ENCODE results near the gene UBE3D.
"Not testable (repeated sequence)": the region's sequence is repeated elsewhere in the genome, so short reads cannot be mapped to it uniquely, and the experiment has no call there.

UBE3D gene

DNA sequence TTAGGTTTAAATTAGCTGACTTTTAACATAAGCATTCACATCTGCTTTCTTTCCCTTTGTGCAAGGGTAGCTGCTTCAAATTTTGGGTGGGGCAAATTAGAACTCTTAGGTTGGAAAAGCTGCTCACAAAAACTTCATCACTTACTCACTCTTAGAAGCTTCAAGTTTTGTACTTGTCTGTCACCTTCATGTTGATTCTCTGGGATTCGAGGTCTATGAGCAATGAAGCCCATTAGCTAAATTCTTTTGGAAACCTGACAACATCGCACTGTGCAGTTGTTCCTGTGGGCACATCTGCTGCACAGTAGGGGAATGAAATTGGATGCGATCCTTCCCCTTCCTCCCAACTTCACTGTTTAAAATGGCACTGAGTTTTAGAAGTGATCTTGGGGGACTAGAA is 156.1 kb downstream of the UBE3D start:
- no peak for DNase-seq

DNA sequence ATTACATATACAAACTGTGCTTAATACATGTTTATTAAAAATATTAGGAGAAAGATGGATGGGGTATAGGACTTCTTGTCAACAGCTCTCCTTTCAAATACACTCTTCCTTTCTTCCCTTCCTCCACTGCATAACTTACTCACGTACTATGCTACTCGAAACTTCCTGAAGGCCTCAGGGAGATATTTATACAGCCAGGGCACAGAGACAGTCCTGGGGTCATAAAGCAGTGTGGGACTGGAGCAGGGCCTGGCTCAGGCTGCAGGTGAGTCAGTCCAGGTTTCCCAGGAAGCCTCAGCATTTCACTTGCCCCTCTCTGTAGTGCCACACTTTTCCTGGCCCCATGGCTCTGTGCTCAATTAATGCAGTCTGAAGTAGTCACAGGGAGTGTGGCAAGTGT is 157.0 kb downstream of the UBE3D start:
- no peak for DNase-seq

DNA sequence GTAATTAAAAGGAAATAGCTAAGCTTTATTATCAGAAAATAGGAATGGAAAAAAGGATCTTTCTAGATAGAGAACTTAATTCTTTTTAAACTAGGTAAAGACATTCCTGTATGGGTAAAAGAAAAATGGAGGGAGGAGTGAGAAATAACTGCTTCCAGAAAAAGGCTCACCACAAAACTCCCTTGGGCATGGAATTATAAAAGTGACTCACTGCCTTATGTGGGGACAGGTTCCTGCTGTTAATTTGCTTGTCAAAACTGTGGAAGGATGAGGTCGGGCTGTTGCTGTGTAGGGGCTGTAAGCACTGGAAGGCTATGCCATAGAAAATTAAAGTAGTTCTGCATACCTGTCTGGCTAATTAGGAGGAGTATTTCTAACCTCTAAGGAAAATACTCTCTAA is 158.7 kb downstream of the UBE3D start:
- no peak for DNase-seq

DNA sequence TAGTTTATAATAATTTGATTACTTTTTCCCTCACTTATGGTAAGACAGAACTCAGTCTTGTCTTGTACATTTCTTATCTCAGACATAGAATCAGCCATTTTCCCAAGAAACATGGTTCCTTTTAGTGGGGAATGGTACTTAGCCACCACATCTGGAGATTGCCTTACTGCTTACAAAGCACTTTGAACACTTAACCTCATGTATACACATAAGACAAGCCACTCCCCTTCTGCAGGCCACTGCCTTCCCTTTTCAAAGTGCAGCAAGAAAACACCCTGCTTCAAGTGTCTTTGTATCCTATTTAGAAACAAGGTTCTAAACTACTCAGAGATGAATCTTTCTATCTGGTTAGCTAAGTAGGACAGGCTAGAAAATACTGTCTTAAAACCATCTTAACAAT is 159.2 kb downstream of the UBE3D start:
- no peak for DNase-seq

DNA sequence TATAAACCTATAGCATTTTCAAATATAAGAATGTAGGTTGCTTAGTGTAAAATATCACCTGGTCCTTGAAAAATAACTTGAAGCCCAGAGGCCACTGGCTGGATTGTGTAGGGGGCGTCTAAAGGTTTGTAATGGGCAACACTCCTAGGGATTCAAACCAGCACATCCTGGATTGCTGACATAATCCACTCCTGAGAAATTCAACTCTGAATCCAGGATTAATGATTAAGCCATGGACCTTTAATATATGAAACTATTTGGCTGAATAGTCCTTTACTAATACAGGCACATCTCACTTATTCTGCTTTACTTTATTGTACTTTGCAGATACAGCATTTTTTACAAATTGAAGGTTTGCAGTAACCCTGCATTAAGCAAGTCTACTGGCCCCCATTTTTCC is 160.8 kb downstream of the UBE3D start:
- DNase-seq = no peak

DNA sequence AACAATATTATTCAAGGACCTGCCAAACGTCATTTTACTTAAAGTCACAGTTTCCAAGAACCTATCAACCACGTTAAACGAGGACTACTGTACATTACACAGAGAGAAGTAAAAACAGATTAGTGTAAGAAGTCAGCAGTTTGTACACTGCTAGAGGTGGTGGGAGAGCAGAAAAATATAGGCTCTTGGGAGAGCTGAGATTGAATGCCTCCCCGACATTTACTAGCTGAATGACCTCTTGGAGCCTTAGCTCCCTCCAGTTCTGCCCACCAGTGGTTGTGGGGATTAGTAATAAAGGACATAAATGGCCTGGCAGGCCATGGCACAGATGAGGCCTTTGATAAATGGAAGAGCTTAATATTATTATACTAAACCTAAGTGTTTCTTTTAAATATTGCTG is 161.4 kb downstream of the UBE3D start:
- DNase-seq = no peak

DNA sequence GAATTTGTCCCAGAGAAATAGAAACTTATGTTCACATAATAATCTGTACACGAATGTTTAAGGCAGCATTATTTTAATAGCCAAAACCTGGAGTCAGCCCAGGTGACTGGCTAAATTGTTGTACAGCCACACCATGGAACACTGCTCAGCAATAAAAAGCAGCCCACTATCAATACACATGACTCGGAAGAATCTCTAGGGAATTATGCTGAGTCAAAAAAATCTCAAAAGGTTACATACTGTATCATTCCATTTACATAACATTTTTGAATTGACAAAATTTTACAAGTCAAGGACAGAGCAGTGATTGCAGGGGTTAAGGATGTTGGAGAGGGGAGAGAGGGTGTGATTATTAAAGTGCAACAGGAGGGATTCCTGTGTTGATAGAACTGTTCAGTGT is 163.4 kb downstream of the UBE3D start:
- no peak for DNase-seq

DNA sequence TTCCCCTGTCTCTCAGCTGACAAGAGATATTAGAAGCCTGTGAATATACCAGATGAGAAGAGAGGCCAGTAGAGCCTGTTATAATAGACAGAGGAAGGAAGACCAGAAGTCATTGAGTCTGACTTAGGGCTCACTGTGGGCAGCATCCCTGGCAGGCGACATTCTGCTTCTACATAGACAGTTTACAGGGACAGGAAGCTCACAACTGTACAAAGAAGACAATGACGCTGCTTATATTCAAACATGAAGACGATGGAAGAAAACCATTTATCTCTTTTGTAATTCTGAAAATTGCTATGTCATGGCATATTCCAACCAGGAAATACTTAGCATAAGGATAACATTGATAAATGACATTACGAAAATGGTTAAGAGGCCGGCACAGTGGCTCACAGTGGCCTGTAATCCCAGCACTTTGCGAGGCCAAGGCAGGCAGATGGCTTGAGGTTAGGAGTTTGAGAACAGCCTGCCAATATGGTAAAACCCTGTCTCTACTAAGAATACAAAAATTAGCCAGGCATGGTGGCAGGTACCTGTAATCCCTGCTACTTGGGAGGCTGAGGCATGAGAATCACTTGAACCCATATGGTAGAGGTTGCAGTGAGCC is 170.9 kb downstream of the UBE3D start:
- no peak for DNase-seq

DNA sequence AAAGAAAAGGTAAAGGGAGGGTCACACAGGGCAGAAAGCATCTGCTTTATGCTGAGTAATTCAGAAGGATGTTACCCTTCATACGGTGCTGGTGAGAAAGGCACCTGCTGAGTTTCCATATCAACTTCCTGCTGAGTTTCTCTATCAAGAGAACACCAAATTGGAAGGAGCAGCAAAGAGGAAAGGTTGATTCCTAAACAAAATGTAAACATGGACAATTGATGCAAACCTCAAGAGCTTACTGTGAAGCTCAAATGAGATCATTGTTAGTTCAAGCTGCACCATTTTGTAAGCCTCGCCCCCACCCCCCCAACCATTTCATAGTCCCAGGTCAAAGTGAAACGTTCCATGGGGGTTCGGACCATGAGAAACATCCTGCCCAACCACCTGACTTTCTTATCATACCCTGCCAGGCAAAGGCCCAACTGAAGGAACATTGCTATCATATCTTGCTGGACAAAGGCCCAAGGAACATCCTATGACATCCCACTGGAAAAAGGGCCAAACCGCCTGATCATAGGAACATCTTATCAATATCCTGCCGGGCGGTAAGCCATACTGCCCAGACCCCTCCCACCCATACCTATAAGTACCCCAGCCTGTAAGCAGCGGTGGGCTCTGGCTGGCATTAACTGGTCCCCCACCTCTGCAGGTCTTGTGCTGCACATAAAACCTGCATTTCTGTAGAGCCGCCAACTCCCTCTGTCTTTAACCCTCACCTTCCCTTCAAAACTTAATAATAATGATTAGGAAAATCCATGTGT is 171.6 kb downstream of the UBE3D start:
- no peak for DNase-seq

DNA sequence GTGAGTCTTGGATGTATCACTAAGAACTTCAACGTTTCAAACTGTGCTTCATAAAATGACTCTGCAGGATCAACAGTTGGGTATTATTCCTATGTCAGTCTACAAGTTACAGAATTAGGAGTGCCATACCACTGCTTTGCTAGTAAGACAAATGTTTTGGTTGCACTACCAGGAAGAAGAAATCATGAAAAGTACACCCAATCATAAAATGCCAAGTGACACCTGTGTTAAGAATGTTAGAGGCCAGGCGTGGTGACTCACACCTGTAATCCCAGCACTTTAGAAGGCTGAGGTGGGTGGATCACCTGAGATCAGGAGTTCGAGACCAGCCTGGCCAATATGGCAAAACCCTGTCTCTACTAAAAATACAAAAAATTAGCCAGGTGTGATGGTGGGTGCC is 174.1 kb downstream of the UBE3D start:
- DNase-seq = not testable (repeated sequence)

DNA sequence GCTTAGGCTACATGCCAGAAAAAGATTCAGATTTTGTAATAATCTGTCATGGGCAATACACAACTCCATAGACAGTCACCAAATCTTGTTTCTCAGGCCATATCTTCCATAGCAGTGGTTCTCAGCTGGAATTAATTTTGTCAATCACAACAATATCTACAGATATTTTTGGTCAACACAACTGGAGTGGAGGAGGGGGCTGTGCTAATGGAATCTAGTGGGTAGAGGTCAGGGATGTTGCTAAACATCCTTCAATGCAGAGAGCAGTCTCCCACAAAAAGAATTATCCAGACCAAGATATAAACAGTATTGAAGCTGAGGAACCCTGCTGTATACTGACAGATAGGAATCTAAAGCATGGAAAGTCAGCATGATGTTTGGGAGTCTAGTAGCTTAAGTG is 174.6 kb downstream of the UBE3D start:
- no peak for DNase-seq

DNA sequence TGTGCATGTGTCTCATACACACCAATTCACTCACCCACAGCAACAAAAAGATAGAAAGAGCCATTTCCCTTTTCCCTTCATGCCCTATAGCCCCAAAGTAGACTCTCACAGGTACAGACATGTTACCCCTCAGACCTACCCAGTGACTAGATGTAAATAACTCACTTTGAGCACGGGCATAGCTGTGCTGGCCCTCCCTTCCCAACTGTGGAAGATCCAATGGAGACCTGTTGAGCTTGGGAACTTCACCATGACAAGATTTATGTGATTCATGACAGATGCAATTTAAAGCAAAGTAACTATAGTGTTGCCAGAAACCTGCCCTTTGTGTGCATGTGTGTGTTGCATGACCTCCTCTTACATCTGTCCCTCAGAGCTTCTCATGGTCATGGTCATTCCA is 175.4 kb downstream of the UBE3D start:
- no peak for DNase-seq

DNA sequence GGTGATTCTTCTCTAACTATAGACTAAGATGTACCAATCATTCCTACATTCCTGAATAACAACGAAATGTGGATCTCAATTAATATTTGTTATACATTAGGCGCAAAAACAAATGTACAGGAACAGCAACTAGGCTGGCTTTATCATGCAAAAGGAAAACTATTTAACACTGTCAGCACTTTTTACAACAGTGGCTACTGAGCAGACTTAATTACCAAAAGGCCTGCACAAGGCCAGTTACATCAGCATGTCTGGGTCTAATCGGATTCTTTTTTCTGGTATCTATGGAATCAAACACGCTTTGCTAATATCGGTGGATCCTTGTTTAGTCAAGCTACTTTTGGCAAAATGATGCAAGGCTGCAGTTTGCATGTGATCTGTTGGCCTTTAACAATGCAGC is 176.5 kb downstream of the UBE3D start:
- no peak for DNase-seq

DNA sequence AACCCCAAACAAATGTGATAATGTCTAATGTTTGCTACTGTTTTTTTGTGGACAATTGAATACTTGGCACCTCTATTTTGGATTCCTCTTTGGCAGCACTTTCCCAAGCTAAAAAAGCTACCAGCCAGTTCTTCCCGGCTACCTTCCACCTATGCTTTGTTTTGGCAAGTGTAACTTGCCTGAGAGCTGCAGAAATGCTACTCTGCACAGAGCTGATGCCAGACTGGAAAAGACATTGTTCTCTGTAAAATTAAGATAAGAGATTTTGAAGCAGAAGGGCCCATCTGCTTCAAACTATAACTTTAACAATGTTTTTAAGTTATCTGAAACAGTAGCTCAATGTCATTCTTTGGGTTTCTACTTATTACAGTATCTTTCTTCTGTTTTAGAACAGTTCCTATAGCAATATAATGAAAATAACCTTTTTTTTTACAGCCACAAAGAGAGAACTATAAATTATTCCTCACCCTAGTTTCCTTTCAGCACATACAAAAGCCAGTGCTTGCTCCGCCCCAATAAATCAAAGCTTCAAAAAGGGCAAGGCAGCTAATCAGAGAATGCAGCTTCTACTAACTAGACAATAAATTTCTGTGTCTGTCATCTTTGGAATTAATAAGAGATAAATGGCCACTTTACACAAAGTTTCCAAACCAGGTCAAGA is 183.1 kb downstream of the UBE3D start:
- no peak for DNase-seq

DNA sequence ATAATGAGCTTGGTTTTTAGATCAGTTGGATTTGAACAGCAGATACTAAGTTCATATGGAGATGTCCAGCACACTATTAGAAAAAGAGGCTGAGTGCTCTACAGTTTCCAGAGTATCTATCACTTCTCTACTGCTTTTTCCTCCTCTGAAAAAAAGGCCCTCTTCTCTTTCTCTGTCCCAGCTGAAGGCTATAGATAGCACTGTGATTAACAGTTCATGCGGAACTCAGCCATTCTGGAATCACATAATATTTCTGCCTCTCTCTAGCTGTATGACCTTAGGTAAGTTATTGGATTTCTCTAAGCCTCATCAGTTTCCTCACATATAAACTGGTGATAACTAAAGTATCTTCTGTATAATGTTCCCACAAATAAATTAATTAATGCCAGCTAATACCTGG is 184.1 kb downstream of the UBE3D start:
- no peak for DNase-seq

DNA sequence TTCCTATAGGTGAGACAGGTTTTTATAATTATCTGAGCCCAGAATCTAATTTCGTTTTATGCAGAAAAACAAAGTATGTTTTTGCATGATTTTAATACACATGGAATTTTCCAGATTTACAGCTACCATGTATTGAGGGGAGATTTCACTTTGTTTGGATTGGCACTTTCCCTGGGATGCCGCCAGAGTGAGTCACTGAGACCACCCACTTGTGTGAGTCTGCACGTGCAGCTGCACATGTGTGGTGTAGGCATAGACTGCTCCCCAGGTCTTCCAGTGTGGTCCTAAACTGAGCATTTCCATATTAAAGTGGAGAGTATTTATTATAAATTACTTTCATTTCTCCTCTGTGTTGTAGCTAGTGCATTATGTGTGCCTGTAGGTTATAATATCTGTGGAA is 186.8 kb downstream of the UBE3D start:
- DNase-seq = no peak

DNA sequence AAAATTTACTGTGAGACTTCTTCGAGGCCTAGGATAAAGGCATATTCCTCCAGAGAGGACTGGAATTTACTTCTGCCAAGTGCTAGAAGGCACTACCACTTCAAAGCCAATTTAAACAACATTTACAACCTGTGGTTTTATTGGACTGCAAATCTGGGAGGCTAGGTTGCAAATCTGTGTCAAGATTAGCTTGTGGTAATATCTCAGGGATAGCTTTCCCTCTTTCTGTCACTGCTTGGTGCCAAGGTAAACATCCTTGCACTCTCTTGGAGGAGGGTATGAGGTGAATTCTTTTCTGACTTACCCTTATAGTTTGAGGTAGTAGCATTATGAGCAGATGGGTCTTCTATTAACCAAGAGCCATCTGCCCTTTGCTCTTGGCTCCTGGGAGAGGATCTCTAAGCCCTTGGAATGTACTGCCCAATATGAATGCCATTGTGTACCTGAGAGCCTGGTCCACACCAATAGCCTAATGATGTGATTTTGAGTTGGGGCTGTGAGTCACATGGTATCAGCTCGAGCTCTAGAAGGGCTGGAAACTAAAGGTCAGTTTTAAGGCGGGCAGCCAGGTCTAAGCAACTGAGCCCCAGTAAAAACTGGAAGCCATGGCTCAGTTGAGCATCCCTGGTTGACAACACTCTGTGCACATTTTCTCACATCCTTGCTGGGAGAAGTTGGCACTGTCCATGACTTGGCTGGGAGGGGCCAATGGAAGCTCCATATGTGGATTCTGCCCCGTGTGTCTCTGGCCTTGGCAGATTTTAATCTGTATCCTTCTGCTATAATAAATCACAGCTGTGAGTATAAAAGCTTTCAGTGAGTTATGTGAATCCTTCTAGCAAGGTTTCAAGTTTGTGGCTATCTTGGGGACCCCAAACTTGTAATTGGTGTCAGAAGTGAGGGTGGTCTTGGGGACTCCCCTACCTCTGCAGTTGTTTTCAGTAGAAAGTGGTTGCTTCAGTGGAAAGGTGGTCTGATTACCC is 188.1 kb downstream of the UBE3D start:
- DNase-seq = no peak

DNA sequence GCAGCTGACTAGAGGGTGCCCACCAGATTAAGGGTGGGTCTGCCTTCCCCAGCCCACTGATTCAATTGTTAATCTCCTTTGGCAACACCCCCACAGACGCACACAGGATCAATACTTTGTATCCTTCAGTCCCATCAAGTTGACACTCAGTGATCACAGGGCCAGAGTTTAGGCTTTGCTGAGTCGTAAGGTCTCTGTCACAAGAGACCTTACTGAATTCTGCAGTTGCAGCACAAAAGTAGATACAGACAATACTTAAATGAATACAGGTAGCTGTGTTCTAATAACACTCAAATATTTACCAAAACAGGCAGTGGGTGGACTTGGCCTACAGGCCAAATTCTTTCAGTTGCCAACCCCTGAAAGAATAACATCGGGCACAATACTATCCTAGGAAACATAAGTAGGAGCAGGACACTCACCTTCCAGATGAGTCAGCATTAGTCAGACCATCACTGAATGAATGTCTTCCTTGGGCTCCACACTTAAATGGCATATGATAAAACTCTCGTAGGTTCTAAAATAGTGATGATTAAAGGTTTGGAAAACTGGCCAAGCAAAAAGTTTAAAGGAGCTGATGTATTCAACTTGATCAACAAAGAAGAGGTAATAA is 190.0 kb downstream of the UBE3D start:
- no peak for DNase-seq

DNA sequence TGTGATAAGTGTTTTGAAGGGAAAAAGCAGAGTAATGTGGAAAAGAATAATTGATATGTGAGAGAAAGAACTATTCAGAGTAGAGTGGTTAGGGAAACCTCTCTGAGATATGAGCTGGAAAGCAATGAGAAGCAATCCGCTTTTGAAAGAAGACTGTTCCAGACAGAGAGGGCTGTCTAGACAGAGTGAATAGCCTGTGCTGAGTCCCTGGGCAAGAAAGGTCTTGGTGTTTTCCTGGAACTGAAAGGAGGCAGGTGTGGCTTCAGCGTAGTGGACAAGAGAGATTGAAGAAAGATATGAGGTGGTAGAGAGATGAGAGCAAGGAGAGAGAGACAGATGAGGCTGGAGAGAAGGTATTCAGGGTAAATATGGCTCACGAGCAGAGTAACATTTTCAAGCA is 190.8 kb downstream of the UBE3D start:
- DNase-seq = no peak

DNA sequence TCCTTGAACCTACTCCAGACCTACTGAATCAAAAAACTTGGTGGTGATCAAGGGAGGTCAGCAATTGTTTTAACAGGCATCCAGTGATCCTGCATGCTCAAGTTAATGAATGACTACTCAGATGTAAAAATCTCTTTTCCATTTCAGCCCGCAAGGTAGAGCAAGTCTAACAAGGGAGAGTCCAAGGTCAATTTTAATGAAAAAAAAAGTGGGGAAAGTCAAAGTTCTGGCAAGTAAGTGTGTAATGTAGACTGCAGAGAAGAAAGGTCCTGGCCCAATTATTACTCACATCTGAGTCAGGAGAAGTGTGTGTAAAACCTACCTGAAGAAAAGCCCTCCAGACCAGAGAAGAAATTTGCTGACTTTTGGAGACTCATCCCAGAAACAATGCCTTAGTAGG is 193.5 kb downstream of the UBE3D start:
- DNase-seq = no peak

DNA sequence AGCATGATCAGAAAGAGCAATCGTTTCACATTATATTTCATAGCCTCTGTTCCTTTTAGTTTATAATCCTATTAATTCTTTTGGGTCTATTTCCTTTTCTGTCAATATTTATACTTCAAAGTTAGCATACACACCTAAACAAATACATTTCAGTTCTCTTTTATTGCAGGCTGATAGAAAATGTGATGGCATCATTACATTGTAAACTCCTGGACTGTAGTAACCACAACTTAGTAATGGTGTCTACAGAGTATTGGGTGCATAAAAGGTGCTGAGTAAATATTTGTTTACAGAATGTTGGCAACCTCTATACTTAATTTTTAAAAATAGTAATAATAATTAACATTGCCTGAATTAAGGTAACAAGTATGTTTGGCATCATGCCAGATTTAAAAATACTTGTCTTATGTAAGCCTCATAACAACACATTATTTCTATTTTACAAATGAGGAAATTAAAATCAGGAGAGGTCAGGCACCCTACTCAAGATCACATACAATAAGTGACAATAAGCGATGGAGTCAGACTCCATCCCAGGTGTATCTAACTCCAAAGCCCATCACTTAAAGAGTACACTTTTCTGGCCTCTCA is 195.0 kb downstream of the UBE3D start:
- DNase-seq = no peak

DNA sequence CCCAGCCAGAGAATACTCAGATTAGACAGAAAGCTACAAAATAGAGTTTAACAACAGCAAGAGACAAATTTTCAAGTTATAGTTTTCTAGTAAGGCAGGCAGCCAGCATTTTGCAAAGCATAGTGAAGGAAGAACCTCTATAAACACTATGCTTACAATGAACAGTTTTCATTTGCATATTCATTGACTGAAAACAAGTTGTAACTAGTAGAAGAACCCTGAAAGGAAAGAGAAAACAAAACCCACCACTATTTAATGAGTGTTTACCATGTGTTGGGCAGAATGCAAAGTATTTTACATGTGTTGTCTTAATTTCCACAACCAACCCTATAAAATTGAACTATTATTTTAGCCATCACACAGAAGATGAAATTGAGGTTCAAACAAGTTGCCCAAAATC is 196.1 kb downstream of the UBE3D start:
- DNase-seq = no peak

Measured in stimulated activated CD4-positive, alpha-beta T cell treated with anti-CD3 and anti-CD28 coated beads, Interleukin-2, amount 100 ng/mL, for 48 hours (primary cell).